ENCODE data around the gene ALDH1B1. TPM values are rescaled to one million over a fixed set of nuclear protein-coding genes. Genes with fewer than 3 reads are reported as not detected.

ALDH1B1 gene
- total and polyA plus RNA-seq, 2 of the 13 experiments (the other 11 are each of a cell fraction or from before 2014, with no cell fraction given) = 45.1 to 125 TPM

DNA sequence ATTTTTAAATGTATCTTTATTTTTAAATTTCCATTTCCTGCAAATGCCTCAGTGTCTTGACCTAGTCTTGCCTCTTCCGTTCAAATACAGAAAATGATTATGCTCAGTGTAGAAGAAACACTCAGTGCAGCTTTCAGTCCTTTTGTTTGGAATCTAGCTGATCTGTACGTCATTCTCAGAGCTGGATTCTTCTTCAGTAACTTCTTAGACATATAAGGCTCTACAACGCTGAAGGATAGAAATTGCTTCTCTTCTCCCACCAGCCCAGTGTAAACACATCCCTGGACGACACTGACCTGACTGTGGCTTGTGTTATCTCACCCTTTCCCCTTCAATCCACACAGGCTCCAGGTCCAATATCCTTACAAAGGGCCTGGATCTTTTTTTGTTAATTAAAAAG is 3.2 kb upstream of the ALDH1B1 start:
- peak overlapping the region; percentile 62 for H3K27ac ChIP-seq (ENCODE audit: extremely low read length, insufficient read depth, low read length)
- peaks cover 18% of the 10 kb centered on the region for H3K79me2 ChIP-seq (ENCODE audit: insufficient read depth, low read length)
- DNase-seq (ENCODE audit: low spot score) (peak; percentile 21), FAIRE-seq (peak; percentile 40), ATAC-seq (no peak)
- peak overlapping the region; percentile 47 for H3K9ac ChIP-seq (ENCODE audit: insufficient read depth, low read depth, low read length)
- H3K36me3 ChIP-seq (replicated peaks in 1 of 2; ENCODE audit: control insufficient read depth in 1 of 2, insufficient read depth in 2 of 2, low read length in 2 of 2) = peaks cover 0 to 1% of the 10 kb centered on the region in 2 experiments; a peak in 2 of 5 replicates
- H3K27me3 ChIP-seq (ENCODE audit: control insufficient read depth in 1 of 2, insufficient read depth in 2 of 2, low read length in 2 of 2) = no peaks in the 10 kb centered on the region; a peak in 1 of 5 replicates
- peak overlapping the region; percentile 60 for H3K4me2 ChIP-seq (ENCODE audit: low read depth, low read length)
- 11% methylated on average over 4 of the region's 4 CpGs for WGBS (ENCODE audit: low lambda C conversion rate)
- H3K4me3 ChIP-seq (replicated peaks in 1 of 3; ENCODE audit: insufficient read depth in 1 of 3, low read depth in 2 of 3, low read length in 3 of 3) = peak overlapping the region in 1 of 3 experiments; percentile 18; a peak in 2 of 6 replicates
- intact Hi-C loops (cut with micrococcal nuclease; ENCODE audit: unreplicated experiment) (no loop called here), in situ Hi-C loops (cut with HindIII; ENCODE audit: extremely low pct_ligation_motif_present, low pct_unique_long_range_greater_than_20kb) (no loop called here)
- POLR2A ChIA-PET = interaction anchor here (0.6 to 1.2 kb wide), 3 partner anchors 8 to 231 kb away, joined by 3 to 4 read pairs (median 4); partner anchors contain the start of gene ANKRD18A
- H3K9me3 ChIP-seq (ENCODE audit: low read length) = peaks cover 6% of the 10 kb centered on the region; the same call in 1 of the 2 replicates
- CTCF ChIA-PET (ENCODE audit: low intra/inter-chr PET ratio, low total read pairs) = no interaction called here
- no peaks in the 10 kb centered on the region for H4K20me1 ChIP-seq (ENCODE audit: insufficient read depth, low read length)
- H3K4me1 ChIP-seq (ENCODE audit: insufficient read depth, low read length) = peaks cover 89% of the 10 kb centered on the region
- no peak overlapping the region for H2AFZ ChIP-seq (ENCODE audit: low read length)
- BruUV-seq (replicated peaks) = no TSS peak
- TF ChIP-seq, protein P1, sequence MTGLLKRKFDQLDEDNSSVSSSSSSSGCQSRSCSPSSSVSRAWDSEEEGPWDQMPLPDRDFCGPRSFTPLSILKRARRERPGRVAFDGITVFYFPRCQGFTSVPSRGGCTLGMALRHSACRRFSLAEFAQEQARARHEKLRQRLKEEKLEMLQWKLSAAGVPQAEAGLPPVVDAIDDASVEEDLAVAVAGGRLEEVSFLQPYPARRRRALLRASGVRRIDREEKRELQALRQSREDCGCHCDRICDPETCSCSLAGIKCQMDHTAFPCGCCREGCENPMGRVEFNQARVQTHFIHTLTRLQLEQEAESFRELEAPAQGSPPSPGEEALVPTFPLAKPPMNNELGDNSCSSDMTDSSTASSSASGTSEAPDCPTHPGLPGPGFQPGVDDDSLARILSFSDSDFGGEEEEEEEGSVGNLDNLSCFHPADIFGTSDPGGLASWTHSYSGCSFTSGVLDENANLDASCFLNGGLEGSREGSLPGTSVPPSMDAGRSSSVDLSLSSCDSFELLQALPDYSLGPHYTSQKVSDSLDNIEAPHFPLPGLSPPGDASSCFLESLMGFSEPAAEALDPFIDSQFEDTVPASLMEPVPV (CRISPR knock-in tag; IDR thresholded peaks at IDR 0.05) = no peak
- no peak for TF ChIP-seq ZSCAN9 (CRISPR knock-in tag; IDR thresholded peaks at IDR 0.05; ENCODE audit: borderline replicate concordance)
- no peak for TF ChIP-seq KLF16 (CRISPR knock-in tag; IDR thresholded peaks at IDR 0.05)
- TF ChIP-seq RARA (CRISPR knock-in tag; IDR thresholded peaks at IDR 0.05) = peak; percentile 72
- no peak for TF ChIP-seq ZNF446 (CRISPR knock-in tag; IDR thresholded peaks at IDR 0.05)
- no peak for TF ChIP-seq FOSL1 (CRISPR knock-in tag; IDR thresholded peaks at IDR 0.05; ENCODE audit: borderline replicate concordance)
- TF ChIP-seq, protein P2, sequence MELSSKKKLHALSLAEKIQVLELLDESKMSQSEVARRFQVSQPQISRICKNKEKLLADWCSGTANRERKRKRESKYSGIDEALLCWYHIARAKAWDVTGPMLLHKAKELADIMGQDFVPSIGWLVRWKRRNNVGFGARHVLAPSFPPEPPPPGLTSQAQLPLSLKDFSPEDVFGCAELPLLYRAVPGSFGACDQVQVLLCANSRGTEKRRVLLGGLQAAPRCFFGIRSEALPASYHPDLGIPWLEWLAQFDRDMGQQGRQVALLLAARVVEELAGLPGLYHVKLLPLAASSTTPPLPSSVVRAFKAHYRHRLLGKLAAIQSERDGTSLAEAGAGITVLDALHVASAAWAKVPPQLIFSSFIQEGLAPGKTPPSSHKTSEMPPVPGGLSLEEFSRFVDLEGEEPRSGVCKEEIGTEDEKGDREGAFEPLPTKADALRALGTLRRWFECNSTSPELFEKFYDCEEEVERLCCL (CRISPR knock-in tag; IDR thresholded peaks at IDR 0.05; ENCODE audit: borderline replicate concordance) = no peak
- peak; percentile 49; the same call in 1 of the 2 replicates for TF ChIP-seq PPARG (CRISPR knock-in tag; conservative IDR thresholded peaks at IDR 0.05)
- no peak for TF ChIP-seq ZNF124 (CRISPR knock-in tag; IDR thresholded peaks at IDR 0.05)
- TF ChIP-seq BCL6 (CRISPR knock-in tag; IDR thresholded peaks at IDR 0.05) = peak; percentile 78
- no peak for TF ChIP-seq SP140L (CRISPR knock-in tag; IDR thresholded peaks at IDR 0.05; ENCODE audit: borderline replicate concordance)
- TF ChIP-seq ZNF556 (CRISPR knock-in tag; IDR thresholded peaks at IDR 0.05; ENCODE audit: borderline replicate concordance) = no peak
- no peak for TF ChIP-seq HES4 (CRISPR knock-in tag; IDR thresholded peaks at IDR 0.05; ENCODE audit: borderline replicate concordance)
- TF ChIP-seq ZNF30 (CRISPR knock-in tag; IDR thresholded peaks at IDR 0.05) = no peak
- TF ChIP-seq, protein P3, sequence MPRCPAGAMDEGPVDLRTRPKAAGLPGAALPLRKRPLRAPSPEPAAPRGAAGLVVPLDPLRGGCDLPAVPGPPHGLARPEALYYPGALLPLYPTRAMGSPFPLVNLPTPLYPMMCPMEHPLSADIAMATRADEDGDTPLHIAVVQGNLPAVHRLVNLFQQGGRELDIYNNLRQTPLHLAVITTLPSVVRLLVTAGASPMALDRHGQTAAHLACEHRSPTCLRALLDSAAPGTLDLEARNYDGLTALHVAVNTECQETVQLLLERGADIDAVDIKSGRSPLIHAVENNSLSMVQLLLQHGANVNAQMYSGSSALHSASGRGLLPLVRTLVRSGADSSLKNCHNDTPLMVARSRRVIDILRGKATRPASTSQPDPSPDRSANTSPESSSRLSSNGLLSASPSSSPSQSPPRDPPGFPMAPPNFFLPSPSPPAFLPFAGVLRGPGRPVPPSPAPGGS (CRISPR knock-in tag; IDR thresholded peaks at IDR 0.05) = no peak
- no peak for TF ChIP-seq ZNF296 (CRISPR knock-in tag; conservative IDR thresholded peaks at IDR 0.05)
- TF ChIP-seq, protein P4, sequence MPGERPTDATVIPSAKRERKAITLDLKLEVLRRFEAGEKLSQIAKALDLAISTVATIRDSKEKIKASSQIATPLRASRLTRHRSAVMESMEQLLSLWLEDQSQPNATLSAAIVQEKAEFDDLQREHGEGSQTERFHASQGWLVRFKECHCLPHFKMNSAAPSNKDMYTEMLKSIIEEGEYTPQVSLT (CRISPR knock-in tag; IDR thresholded peaks at IDR 0.05; ENCODE audit: borderline replicate concordance, low read depth) = no peak

Measured in HepG2 (cell line).